ENCODE results near the gene MAP2K5. TPM values are rescaled to one million over a fixed set of nuclear protein-coding genes. Genes with fewer than 3 reads are reported as not detected.

Gene MAP2K5
- total RNA-seq, 1 donor = 8.9 TPM

- TF ChIP-seq CTCF (IDR thresholded peaks at IDR 0.05; ENCODE audit: insufficient read depth, low read length) = no peak
- no peak overlapping the region for H3K4me3 ChIP-seq (ENCODE audit: low read depth, low read length)
Measured at GRCh38 chr15:67719330-67719959, 176.9 kb downstream of the MAP2K5 start.

GRCh38 chr15:67720556-67721175 lies 178.2 kb downstream of the MAP2K5 start:
- TF ChIP-seq CTCF (IDR thresholded peaks at IDR 0.05; ENCODE audit: insufficient read depth, low read length) = no peak
- DNase-seq (ENCODE audit: low read depth) = no peak
- H3K4me3 ChIP-seq (ENCODE audit: low read depth, low read length) = no peak overlapping the region

More at GRCh38 chr15:67719330-67719959, 176.9 kb downstream of the MAP2K5 start:
- no peak for DNase-seq (ENCODE audit: low read depth)

DNA sequence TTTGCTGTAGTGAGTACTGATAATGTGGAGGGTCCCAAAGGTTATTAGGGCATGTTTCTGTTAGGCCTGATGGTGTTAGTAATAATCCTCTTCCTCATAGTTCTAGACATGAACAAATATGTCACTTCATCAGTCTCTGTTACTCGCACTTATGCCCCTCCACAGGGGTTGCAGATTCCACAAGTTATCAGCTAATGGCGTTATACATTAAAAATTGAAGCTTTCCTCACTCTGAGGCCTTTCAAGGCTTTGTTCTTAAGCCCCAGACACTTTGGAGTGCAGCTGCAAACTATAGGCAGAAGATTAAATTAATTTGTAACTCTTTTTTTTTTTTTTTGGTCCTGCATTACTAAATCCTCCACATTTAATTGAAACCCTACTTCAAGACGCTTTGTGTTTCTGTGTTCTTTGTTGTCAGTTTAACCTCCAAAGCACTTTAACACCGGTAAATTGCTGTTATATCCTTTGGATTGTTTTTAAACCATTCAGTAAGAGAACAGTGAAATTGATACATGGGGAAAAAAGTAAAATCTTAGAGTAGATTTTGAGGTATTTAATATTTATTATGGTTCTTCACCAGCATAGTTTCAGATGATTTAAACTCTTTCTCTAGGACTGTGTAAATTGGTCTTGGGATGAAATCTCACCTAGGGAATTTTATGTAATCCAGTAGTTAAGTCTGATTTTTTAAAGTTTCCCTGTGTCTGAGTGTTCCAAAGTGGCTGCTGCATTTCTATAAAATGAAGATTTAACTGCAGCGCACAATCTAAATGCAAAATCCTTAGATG lies 179.7 kb downstream of the MAP2K5 start:
- no peak overlapping the region for H3K4me3 ChIP-seq (ENCODE audit: low read depth, low read length)
- DNase-seq (ENCODE audit: low read depth) = no peak
- no peak for TF ChIP-seq CTCF (IDR thresholded peaks at IDR 0.05; ENCODE audit: insufficient read depth, low read length)

- DNase-seq (ENCODE audit: low read depth) = no peak
- no peak for TF ChIP-seq CTCF (IDR thresholded peaks at IDR 0.05; ENCODE audit: insufficient read depth, low read length)
- no peak overlapping the region for H3K4me3 ChIP-seq (ENCODE audit: low read depth, low read length)
Measured at GRCh38 chr15:67723294-67724024, 181.0 kb downstream of the MAP2K5 start.

- H3K4me3 ChIP-seq (ENCODE audit: low read depth, low read length) = no peak overlapping the region
- DNase-seq (ENCODE audit: low read depth) = no peak
- TF ChIP-seq CTCF (IDR thresholded peaks at IDR 0.05; ENCODE audit: insufficient read depth, low read length) = no peak
Measured at GRCh38 chr15:67724691-67725375, 182.3 kb downstream of the MAP2K5 start.

- TF ChIP-seq CTCF (IDR thresholded peaks at IDR 0.05; ENCODE audit: insufficient read depth, low read length) = no peak
- DNase-seq (ENCODE audit: low read depth) = no peak
- no peak overlapping the region for H3K4me3 ChIP-seq (ENCODE audit: low read depth, low read length)
Measured at GRCh38 chr15:67730135-67730534, 187.6 kb downstream of the MAP2K5 start.

Measured in fibroblast of the aortic adventitia (primary cell).